GM23338 (cell line): ENCODE data around the gene SBK3. TPM values are rescaled to one million over a fixed set of nuclear protein-coding genes. Genes with fewer than 3 reads are reported as not detected.

Experiments
- ATAC-seq: fragments of 200-7000 bp; cut with Tn5 transposase; 3 replicates; pipeline ENCODE4 v1.9.1; 2020
- DNase-seq: peaks from one replicate; pipeline ENCODE4 v3.0.0-alpha.2; 2015; ENCODE audit warnings: low spot score
- H2AFZ ChIP-seq: fragments of 200-600 bp; sonication (generic); 2 replicates; pipeline ENCODE4 v1.8.0; 2016; ENCODE audit warnings: antibody characterized with exemption, mild to moderate bottlenecking, moderate library complexity
- H3F3A ChIP-seq: fragments of 200-600 bp; sonication (generic); replicated peaks from 2 replicates; pipeline ENCODE4 v1.8.0; 2017; ENCODE audit warnings: antibody characterized with exemption, mixed run types, low read depth
- H3K27ac ChIP-seq: fragments of 200-600 bp; sonication (generic); 2 replicates; pipeline ENCODE4 v1.6.1; 2016; ENCODE audit warnings: low read depth
- H3K27me3 ChIP-seq: fragments of 200-600 bp; sonication (generic); 2 replicates; pipeline ENCODE4 v1.8.0; 2016; ENCODE audit warnings: mild to moderate bottlenecking, mixed run types, moderate library complexity; ENCODE audit not compliant: insufficient read depth
- H3K36me3 ChIP-seq: fragments of 200-600 bp; sonication (generic); 2 replicates; pipeline ENCODE4 v1.8.0; 2016; ENCODE audit warnings: mild to moderate bottlenecking; ENCODE audit not compliant: insufficient read depth
- H3K4me1 ChIP-seq: fragments of 200-600 bp; sonication (generic); 2 replicates; pipeline ENCODE4 v1.8.0; 2016; ENCODE audit warnings: mild to moderate bottlenecking, moderate library complexity; ENCODE audit not compliant: insufficient read depth
- H3K4me2 ChIP-seq: fragments of 200-600 bp; sonication (generic); 2 replicates; pipeline ENCODE4 v1.7.1; 2017; ENCODE audit warnings: mixed run types
- H3K4me3 ChIP-seq: fragments of 200-600 bp; sonication (generic); 2 replicates; pipeline ENCODE4 v1.6.1; 2016; ENCODE audit warnings: mixed run types
- H3K79me2 ChIP-seq: fragments of 200-600 bp; sonication (generic); replicated peaks from 2 replicates; pipeline ENCODE4 v1.8.0; 2017; ENCODE audit warnings: mild to moderate bottlenecking; ENCODE audit not compliant: insufficient read depth
- H3K9me2 ChIP-seq: fragments of 200-600 bp; sonication (generic); 2 replicates; pipeline ENCODE4 v1.8.0; 2017; ENCODE audit not compliant: insufficient read depth
- H4K20me1 ChIP-seq: fragments of 200-600 bp; sonication (generic); replicated peaks from 2 replicates; pipeline ENCODE4 v1.8.0; 2017; ENCODE audit warnings: mild to moderate bottlenecking; ENCODE audit not compliant: insufficient read depth
- H3K27ac Mint-ChIP-seq: 2 replicates; pipeline ENCODE4 v1.8.0; 2020; ENCODE audit warnings: inconsistent platforms, mild to moderate bottlenecking, moderate library complexity, mixed read lengths
- H3K27me3 Mint-ChIP-seq: 3 replicates; pipeline ENCODE4 v1.8.0; 2022; ENCODE audit warnings: low read depth, mild to moderate bottlenecking, moderate library complexity, mixed read lengths, inconsistent platforms; ENCODE audit not compliant: insufficient read depth, poor library complexity
- H3K36me3 Mint-ChIP-seq: 3 replicates; pipeline ENCODE4 v1.8.0; 2021; ENCODE audit warnings: low read depth, mild to moderate bottlenecking, inconsistent platforms, moderate library complexity, mixed read lengths
- H3K4me1 Mint-ChIP-seq: 3 replicates; pipeline ENCODE4 v1.8.0; 2020; ENCODE audit warnings: mild to moderate bottlenecking, inconsistent platforms, mixed read lengths
- H3K4me3 Mint-ChIP-seq: 3 replicates; pipeline ENCODE4 v1.8.0; 2021; ENCODE audit warnings: moderate library complexity, mild to moderate bottlenecking, inconsistent platforms, mixed read lengths
- H3K9me3 Mint-ChIP-seq: 3 replicates; pipeline ENCODE4 v1.8.0; 2020; ENCODE audit warnings: moderate library complexity, mild to moderate bottlenecking, inconsistent platforms, mixed read lengths
- CTCF ChIP-seq, 2 experiments: fragments of 200-600 bp in 1 of 2; sonication (generic) in 1 of 2; conservative IDR thresholded peaks; 2 replicates each; pipeline versions ENCODE4 v1.5.1 to v1.6.1; 2016 to 2017; ENCODE audit warnings: antibody characterized with exemption in 2 of 2, low read depth in 2 of 2, mild to moderate bottlenecking in 2 of 2, moderate library complexity in 1 of 2
- ETS1 ChIP-seq: IDR thresholded peaks from 2 replicates; pipeline ENCODE4 v1.6.1; 2016; ENCODE audit warnings: antibody characterized with exemption
- EZH2phosphoT487 ChIP-seq: fragments of 200-600 bp; sonication (generic); IDR thresholded peaks from one replicate; pipeline ENCODE4 v1.8.1; 2018; ENCODE audit warnings: antibody characterized with exemption; ENCODE audit not compliant: unreplicated experiment
- JUNB ChIP-seq: IDR thresholded peaks from one replicate; pipeline ENCODE4 v1.6.1; 2016; ENCODE audit warnings: antibody characterized with exemption; ENCODE audit not compliant: unreplicated experiment
- POLR2AphosphoS5 ChIP-seq: IDR thresholded peaks from 2 replicates; pipeline ENCODE4 v1.6.1; 2016; ENCODE audit warnings: antibody characterized with exemption, low read depth
- REST ChIP-seq: IDR thresholded peaks from one replicate; pipeline ENCODE4 v1.6.1; 2018; ENCODE audit warnings: antibody characterized with exemption; ENCODE audit not compliant: unreplicated experiment
- ZNF331 ChIP-seq: fragments of 250-450 bp; sonication (Bioruptor Pico); IDR thresholded peaks from 2 replicates; pipeline ENCODE4 v1.5.0; 2020; ENCODE audit warnings: low read depth, mild to moderate bottlenecking, moderate library complexity
- ZNF462 ChIP-seq: fragments of 250-450 bp; sonication (Bioruptor Pico); IDR thresholded peaks from 2 replicates; pipeline ENCODE4 v1.5.0; 2020; ENCODE audit warnings: mild to moderate bottlenecking, moderate library complexity
- polyA plus RNA-seq: library from polyadenylated mRNA; unstranded; fragments of >200 nt; fragmentation: Nextera tagmentation; extraction: Ambion mirVana; gene quantifications from 2 replicates; pipeline ENCODE4 v1.2.1, GENCODE V29; 2016
- total RNA-seq: library from RNA; depleted of rRNA; stranded (reverse); fragments of >200 nt; shearing (Covaris generic); gene quantifications from 2 replicates; pipeline ENCODE4 v1.2.3, GENCODE V29; 2014

The SBK3 gene
- total and polyA plus RNA-seq, 2 experiments from 2014 or later = 0.27 to 0.94 TPM

- TF ChIP-seq CTCF (conservative IDR thresholded peaks at IDR 0.05; ENCODE audit: low read depth in 2 of 2) = no peak
- TF ChIP-seq ZNF331 (CRISPR knock-in tag) = no peak
- TF ChIP-seq ETS1 = no peak
- TF ChIP-seq JUNB = no peak
Observed at GRCh38 chr19:55578031-55578760, 32.9 kb upstream of the SBK3 start (continued).

- TF ChIP-seq EZH2phosphoT487 = no peak
- TF ChIP-seq ZNF462 (CRISPR knock-in tag) = no peak
- no peak for TF ChIP-seq POLR2AphosphoS5
- no peak for TF ChIP-seq REST
- Histone ChIP-seq H2AFZ (no peak overlapping the region), H3K27ac (no peak overlapping the region), H3K4me3 (no peak overlapping the region), H4K20me1 (no peaks in the 10 kb centered on the region; the same call in 1 of the 2 replicates), H3K4me1 (no peaks in the 10 kb centered on the region), H3K27me3 (no peaks in the 10 kb centered on the region), H3K36me3 (no peaks in the 10 kb centered on the region; the same call in none of the 2 replicates), H3K9me2 (no peaks in the 10 kb centered on the region), H3K79me2 (peaks cover 13% of the 10 kb centered on the region; the same call in 1 of the 2 replicates), H3F3A (peaks cover 11% of the 10 kb centered on the region), H3K4me2 (no peak overlapping the region)
- Mint-ChIP-seq H3K4me1 (peaks cover 9% of the 10 kb centered on the region), H3K4me3 (no peak overlapping the region; the same call in 2 of the 3 replicates), H3K27ac (no peak overlapping the region), H3K36me3 (peaks cover 25% of the 10 kb centered on the region), H3K9me3 (no peaks in the 10 kb centered on the region), H3K27me3 (peaks cover 12% of the 10 kb centered on the region)
- ATAC-seq (no peak), DNase-seq (no peak)
Observed at GRCh38 chr19:55576746-55577145, 31.4 kb upstream of the SBK3 start.
